ENCODE results near the gene GLUD1.
"Not testable (repeated sequence)": the region's sequence is repeated elsewhere in the genome, so short reads cannot be mapped to it uniquely, and the experiment has no call there.

The GLUD1 gene

DNA sequence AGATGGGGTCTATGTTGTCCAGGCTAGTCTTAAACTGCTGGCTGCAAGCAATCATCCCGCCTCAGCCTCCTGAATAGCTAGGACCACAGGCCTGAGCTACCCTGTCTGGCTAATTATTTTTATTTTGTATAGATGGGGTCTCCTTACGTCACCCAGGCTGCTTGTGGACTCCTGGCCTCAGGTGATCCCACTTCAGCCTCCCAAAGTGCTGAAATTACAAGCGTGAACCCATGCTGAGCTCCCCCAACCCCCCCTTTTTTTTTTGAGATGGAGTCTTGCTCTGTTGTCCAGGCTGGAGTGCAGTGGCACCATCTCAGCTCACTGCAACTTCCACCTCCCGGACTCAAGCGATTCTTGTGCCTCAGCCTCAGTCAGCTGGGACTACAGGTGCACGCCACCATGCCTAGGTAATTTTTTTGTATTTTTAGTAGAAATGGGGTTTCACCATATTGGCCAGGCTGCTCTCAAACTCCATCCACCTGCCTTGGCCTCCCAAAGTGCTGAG lies 49.2 kb downstream of the GLUD1 start:
- TF ChIP-seq CTCF (IDR thresholded peaks at IDR 0.05; ENCODE audit: borderline replicate concordance, control extremely low read depth, extremely low read depth, insufficient read depth, missing control alignments): no peak
- DNase-seq (ENCODE audit: low spot score): no peak
- in situ Hi-C loops (cut with MboI; ENCODE audit: low sequenced_read_pairs, unreplicated experiment): no loop called here

DNA sequence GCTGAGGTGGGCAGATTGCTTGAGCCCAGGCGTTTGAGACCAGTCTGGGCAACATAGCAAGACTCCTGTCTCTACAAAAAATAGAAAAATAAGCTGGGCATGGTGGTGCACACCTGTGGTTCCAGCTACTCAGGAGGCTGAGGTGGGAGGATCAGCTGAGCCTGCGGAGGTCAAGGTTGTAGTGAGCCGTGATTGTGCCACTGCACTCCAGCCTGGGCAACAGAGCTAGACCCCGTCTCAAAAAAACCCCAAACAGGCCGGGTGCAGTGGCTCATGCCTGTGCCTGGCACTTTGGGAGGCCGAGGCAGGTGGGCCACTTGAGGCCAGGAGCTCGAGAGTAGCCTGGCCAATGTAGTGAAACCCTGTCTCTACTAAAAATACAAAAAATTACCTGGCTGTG lies 51.1 kb downstream of the GLUD1 start:
- DNase-seq (ENCODE audit: low spot score); in situ Hi-C loops (cut with MboI; ENCODE audit: low sequenced_read_pairs, unreplicated experiment): not testable (repeated sequence)

GRCh38 chr10:87038786-87039185 lies 55.9 kb downstream of the GLUD1 start:
- TF ChIP-seq CTCF (IDR thresholded peaks at IDR 0.05; ENCODE audit: borderline replicate concordance, control extremely low read depth, extremely low read depth, insufficient read depth, missing control alignments): no peak
- no peak for DNase-seq (ENCODE audit: low spot score)
- in situ Hi-C loops (cut with MboI; ENCODE audit: low sequenced_read_pairs, unreplicated experiment): no loop called here

DNA sequence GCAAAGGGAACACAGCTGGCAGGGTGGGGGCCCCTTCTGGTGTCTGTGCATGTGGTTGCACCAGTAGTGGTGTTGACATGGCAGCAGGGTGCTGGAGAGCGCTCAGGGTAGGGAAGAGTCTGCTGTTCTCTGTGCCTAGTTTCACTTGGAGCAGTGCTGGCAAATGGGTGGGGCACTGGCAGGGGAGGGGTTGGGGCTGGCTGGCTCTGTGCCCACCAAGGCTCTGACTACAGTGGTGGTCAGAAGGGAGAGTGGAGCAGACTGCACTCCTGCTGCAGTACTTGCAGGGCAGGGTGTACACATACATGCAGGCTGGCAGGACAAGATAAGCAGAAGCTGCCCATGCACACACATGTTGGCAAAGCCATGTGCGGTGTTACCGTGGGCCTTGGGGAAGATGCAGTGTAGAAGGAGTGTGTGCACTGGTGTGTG lies 56.3 kb downstream of the GLUD1 start:
- no peak for TF ChIP-seq CTCF (IDR thresholded peaks at IDR 0.05; ENCODE audit: borderline replicate concordance, control extremely low read depth, extremely low read depth, insufficient read depth, missing control alignments)
- in situ Hi-C loops (cut with MboI; ENCODE audit: low sequenced_read_pairs, unreplicated experiment): no loop called here
- DNase-seq (ENCODE audit: low spot score): no peak

GRCh38 chr10:87036623-87037022 lies 58.0 kb downstream of the GLUD1 start:
- TF ChIP-seq CTCF (IDR thresholded peaks at IDR 0.05; ENCODE audit: borderline replicate concordance, control extremely low read depth, extremely low read depth, insufficient read depth, missing control alignments): no peak
- in situ Hi-C loops (cut with MboI; ENCODE audit: low sequenced_read_pairs, unreplicated experiment): no loop called here
- DNase-seq (ENCODE audit: low spot score): no peak

- no peak for TF ChIP-seq CTCF (IDR thresholded peaks at IDR 0.05; ENCODE audit: borderline replicate concordance, control extremely low read depth, extremely low read depth, insufficient read depth, missing control alignments)
- in situ Hi-C loops (cut with MboI; ENCODE audit: low sequenced_read_pairs, unreplicated experiment): no loop called here
- DNase-seq (ENCODE audit: low spot score): no peak
Measured at GRCh38 chr10:87030912-87031635, 63.6 kb downstream of the GLUD1 start.

DNA sequence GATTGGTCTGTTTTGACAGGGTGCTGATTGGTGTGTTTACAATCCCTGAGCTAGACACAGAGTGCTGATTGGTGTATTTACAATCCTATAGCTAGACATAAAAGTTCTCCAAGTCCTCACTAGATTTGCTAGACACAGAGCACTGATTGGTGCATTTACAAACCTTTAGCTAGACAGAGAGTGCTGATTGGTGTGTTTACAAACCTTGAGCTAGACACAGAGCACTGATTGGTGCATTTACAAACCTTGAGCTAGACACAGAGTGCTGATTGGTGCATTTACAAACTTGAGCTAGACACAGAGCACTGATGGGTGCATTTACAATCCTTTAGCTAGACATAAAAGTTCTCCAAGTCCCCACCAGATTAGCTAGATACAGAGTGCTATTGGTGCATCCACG lies 64.2 kb downstream of the GLUD1 start:
- in situ Hi-C loops (cut with MboI; ENCODE audit: low sequenced_read_pairs, unreplicated experiment): not testable (repeated sequence)

GRCh38 chr10:87026747-87027508 lies 67.7 kb downstream of the GLUD1 start:
- DNase-seq (ENCODE audit: low spot score); in situ Hi-C loops (cut with MboI; ENCODE audit: low sequenced_read_pairs, unreplicated experiment): not testable (repeated sequence)

More for the DNA sequence above, 64.2 kb downstream of the GLUD1 start:
- DNase-seq (ENCODE audit: low spot score): not testable (repeated sequence)

DNA sequence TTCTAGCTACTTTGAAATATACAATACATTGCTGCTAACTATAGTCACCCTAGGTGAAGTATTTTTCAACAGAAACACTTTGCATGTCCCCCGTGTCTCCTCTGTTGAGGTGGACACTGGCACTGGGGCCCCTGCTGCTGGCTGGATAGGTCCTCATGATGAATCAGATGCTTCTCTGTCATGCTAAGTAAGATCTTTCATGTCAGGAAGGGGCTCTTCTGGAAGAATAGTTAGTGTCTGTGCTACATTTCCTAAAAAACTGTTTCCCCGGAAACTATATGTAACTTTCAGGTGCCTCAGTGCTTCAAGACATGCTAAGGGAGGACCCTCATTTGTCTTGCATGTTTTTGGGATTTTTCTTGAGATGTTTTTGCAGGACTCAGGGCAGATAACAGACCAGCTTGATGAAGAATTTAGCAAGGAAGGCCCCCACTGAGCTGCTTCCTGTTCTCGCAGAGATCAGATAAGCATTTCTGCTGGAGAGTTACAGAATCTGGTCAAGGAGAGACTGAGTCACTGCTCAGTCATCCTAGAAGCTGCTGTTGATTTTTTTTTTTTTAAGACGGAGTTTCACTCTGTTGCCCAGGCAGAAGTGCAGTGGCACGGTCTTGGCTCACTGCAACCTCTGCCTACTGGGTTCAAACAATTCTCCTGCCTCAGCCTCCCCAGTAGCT lies 69.2 kb downstream of the GLUD1 start:
- in situ Hi-C loops (cut with MboI; ENCODE audit: low sequenced_read_pairs, unreplicated experiment); DNase-seq (ENCODE audit: low spot score): not testable (repeated sequence)

GRCh38 chr10:87020056-87020455 lies 74.6 kb downstream of the GLUD1 start, which contains the start of gene FAM25A:
Gene FAM25A (plus strand): TSS chr10:87020294. CDS start chr10:87020325, 31 bp downstream.
- DNase-seq (ENCODE audit: low spot score); in situ Hi-C loops (cut with MboI; ENCODE audit: low sequenced_read_pairs, unreplicated experiment): not testable (repeated sequence)

GRCh38 chr10:87019504-87019903 lies 75.1 kb downstream of the GLUD1 start:
- in situ Hi-C loops (cut with MboI; ENCODE audit: low sequenced_read_pairs, unreplicated experiment): not testable (repeated sequence)

More at GRCh38 chr10:87019504-87019903, 75.1 kb downstream of the GLUD1 start:
- DNase-seq (ENCODE audit: low spot score): not testable (repeated sequence)
